DOHH2 (cell line): ENCODE results near the gene MARS1.

Experiments
- CTCF ChIP-seq: fragments of 200-600 bp; sonication (generic); IDR thresholded peaks from one replicate; pipeline ENCODE4 v1.5.1; 2014; ENCODE audit warnings: antibody characterized with exemption, mild to moderate bottlenecking, low read depth, low read length; ENCODE audit not compliant: poor library complexity, severe bottlenecking
- EZH2phosphoT487 ChIP-seq: fragments of 200-600 bp; sonication (generic); IDR thresholded peaks from 2 replicates; pipeline ENCODE4 v1.6.1; 2017; ENCODE audit warnings: borderline replicate concordance, mild to moderate bottlenecking, antibody characterized with exemption, low read length, moderate library complexity, mixed read lengths

- no peak for TF ChIP-seq CTCF
- TF ChIP-seq EZH2phosphoT487: no peak
Measured at GRCh38 chr12:57490126-57490525, 2.3 kb downstream of the MARS1 start.
